Inferior parietal cortex (tissue), 1 donor: ENCODE measurements around the gene SACS.

Experiments
- DNase-seq: peaks from one replicate; pipeline ENCODE4 v3.0.0-alpha.2; 2016; ENCODE audit errors: extremely low spot score

The SACS gene

GRCh38 chr13:23433171-23434153 is at the start of gene SACS:
SACS (minus strand) TSS chr13:23433702; CDS start chr13:23411239, 22,463 bp downstream.
- DNase-seq, result peak; percentile 67

GRCh38 chr13:23480324-23480723 is 46.8 kb upstream of the SACS start:
- no peak for DNase-seq

GRCh38 chr13:23477101-23477500 is 43.6 kb upstream of the SACS start:
- no peak for DNase-seq

- no peak for DNase-seq
Measured at GRCh38 chr13:23473221-23473620, 39.7 kb upstream of the SACS start.

- no peak for DNase-seq
Measured at GRCh38 chr13:23472189-23472588, 38.7 kb upstream of the SACS start.

GRCh38 chr13:23470790-23471614 is 37.5 kb upstream of the SACS start:
- peak; percentile 12 for DNase-seq

- no peak for DNase-seq
Measured at GRCh38 chr13:23469951-23470421, 36.5 kb upstream of the SACS start.

GRCh38 chr13:23468811-23469210 is 35.3 kb upstream of the SACS start:
- no peak for DNase-seq

GRCh38 chr13:23467932-23468278 is 34.4 kb upstream of the SACS start:
- DNase-seq, result no peak

GRCh38 chr13:23467048-23467931 is 33.8 kb upstream of the SACS start:
- peak; percentile 4 for DNase-seq

- peak; percentile 83 for DNase-seq
Measured at GRCh38 chr13:23466144-23467002, 32.9 kb upstream of the SACS start.

- no peak for DNase-seq
Measured at GRCh38 chr13:23463661-23464060, 30.2 kb upstream of the SACS start.

- no peak for DNase-seq
Measured at GRCh38 chr13:23462815-23463559, 29.5 kb upstream of the SACS start.

GRCh38 chr13:23461544-23461943 is 28.0 kb upstream of the SACS start:
- DNase-seq, result no peak

- DNase-seq, result no peak
Measured at GRCh38 chr13:23460921-23461320, 27.4 kb upstream of the SACS start.

GRCh38 chr13:23460309-23460708 is 26.8 kb upstream of the SACS start:
- no peak for DNase-seq

GRCh38 chr13:23458989-23459388 is 25.5 kb upstream of the SACS start:
- DNase-seq, result no peak

GRCh38 chr13:23456437-23457210 is 23.1 kb upstream of the SACS start:
- DNase-seq, result no peak
